PC-3 (cell line): ENCODE results near the gene TTC19.

Experiments
- EZH2 ChIP-seq: fragments of 300-600 bp; sonication (generic); IDR thresholded peaks from one replicate; pipeline ENCODE4 v1.6.1; 2017; ENCODE audit warnings: antibody characterized with exemption, mild to moderate bottlenecking, low read length; ENCODE audit not compliant: unreplicated experiment
- EZH2phosphoT487 ChIP-seq: fragments of 300-600 bp; sonication (generic); IDR thresholded peaks from 2 replicates; pipeline ENCODE4 v1.6.1; 2018; ENCODE audit warnings: mild to moderate bottlenecking, antibody characterized with exemption, low read length, borderline replicate concordance
- TF ChIP-seq, protein P1 (sequence below): fragments of 300-600 bp; sonication (generic); conservative IDR thresholded peaks from 2 replicates; pipeline ENCODE4 v1.5.1; 2017; ENCODE audit warnings: antibody characterized with exemption, low read depth, mild to moderate bottlenecking, low read length

DNA sequence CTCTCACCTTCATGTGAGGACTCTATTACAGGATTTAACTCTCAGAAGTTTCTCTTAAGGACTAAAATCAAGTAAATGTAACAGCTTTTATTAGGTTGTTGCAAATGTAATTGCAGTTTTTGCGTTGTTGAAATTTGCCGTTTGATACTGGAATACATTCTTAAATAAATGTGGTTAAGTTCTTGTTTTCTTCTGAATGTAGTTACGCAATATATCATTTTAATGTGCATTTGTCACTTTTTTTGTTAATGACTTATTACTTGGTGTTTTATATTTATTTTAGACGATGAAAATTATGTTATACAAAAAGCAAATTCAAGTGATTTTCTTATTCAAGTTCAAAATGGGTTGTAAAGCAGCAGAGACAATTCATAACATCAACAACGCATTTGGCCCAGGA lies 76.3 kb downstream of the TTC19 start:
- TF ChIP-seq, protein P1, sequence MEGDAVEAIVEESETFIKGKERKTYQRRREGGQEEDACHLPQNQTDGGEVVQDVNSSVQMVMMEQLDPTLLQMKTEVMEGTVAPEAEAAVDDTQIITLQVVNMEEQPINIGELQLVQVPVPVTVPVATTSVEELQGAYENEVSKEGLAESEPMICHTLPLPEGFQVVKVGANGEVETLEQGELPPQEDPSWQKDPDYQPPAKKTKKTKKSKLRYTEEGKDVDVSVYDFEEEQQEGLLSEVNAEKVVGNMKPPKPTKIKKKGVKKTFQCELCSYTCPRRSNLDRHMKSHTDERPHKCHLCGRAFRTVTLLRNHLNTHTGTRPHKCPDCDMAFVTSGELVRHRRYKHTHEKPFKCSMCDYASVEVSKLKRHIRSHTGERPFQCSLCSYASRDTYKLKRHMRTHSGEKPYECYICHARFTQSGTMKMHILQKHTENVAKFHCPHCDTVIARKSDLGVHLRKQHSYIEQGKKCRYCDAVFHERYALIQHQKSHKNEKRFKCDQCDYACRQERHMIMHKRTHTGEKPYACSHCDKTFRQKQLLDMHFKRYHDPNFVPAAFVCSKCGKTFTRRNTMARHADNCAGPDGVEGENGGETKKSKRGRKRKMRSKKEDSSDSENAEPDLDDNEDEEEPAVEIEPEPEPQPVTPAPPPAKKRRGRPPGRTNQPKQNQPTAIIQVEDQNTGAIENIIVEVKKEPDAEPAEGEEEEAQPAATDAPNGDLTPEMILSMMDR, result no peak
- TF ChIP-seq EZH2, result no peak
- no peak for TF ChIP-seq EZH2phosphoT487
